GM19452 (cell line): ENCODE data around the gene ZSWIM6.

Source experiments
- ATAC-seq: cut with Tn5 transposase; IDR thresholded peaks from one replicate; pipeline ENCODE4 v1.9.1; 2021; ENCODE audit not compliant: unreplicated experiment

Gene ZSWIM6

GRCh38 chr5:61306531-61307131, 25.4 kb upstream of the ZSWIM6 start:
- ATAC-seq = no peak

DNA sequence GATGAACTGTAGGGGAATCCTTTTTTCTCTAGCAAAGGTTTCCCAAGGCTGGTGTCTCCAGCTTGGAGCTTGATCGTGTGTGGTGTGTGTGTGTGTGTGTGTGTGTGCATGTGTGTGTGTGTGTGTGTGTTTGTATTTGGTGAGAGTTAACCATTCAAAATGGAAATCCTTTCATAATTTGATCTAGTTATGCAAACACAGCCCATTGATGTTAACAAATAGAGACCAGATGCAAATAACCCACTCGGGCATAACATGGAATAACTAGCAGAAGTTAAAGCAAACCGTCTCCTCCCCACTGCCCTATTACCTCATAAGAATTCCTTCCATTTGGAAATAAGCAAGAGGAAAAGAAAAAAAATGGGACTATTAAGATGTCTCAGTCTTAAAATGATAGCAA, 24.9 kb upstream of the ZSWIM6 start:
- ATAC-seq = no peak

DNA sequence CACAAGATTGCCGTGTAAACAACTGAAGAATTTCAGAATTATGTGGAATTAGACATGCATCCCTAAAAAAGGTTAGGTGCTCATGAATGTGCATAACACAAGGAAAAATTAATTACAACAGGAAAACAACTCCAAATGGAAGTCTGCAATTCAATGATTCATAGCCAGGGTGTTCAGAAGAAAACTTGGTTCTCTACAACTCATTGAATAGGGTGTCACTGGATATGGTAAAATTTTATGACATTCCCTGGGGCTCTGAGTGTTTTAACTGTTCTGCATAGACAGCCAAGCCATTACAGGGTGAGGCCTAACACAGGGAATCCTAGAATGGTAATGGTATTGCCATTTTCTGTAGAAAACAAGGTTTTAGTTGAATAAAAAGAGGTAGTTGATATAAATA, 24.4 kb upstream of the ZSWIM6 start:
- no peak for ATAC-seq

DNA sequence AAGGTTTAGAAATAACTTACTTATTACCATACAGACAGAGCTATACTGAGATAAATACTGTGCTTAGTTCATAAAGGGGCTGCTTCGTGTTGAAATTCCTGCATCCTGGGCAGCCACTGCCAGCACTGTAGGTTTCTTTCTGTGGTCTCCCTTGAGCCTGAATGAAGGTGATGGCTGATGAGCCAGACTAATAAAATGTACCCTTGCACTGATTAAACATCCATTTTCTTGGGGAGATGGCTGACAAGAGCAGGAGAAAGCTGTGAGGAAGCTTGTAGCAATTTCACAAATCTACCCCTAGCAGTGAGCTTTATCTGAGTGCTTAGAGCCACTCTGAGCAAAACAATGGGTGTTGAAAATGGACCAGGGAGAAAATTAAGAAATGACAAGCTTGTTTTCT, 23.3 kb upstream of the ZSWIM6 start:
- ATAC-seq = no peak

DNA sequence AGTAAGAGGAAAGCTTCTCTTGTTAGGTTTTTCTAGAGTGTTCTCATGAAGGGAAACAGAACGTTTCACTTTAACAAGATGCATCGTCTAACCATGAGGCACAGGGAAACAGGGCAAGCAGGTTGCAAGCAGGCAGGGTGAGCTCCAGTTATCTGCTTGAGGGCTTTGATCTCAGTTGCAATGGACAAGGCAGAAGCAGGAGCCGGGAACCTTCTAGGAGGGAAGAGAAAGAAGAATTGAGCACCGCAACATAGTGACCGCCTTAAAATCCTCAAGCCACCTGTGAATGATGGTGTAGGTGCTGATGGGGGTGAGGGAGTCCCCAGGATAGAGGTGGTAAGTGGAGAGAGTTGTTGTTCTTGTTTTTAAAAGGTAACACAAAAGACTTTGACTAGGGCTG, 22.9 kb upstream of the ZSWIM6 start:
- ATAC-seq = no peak

DNA sequence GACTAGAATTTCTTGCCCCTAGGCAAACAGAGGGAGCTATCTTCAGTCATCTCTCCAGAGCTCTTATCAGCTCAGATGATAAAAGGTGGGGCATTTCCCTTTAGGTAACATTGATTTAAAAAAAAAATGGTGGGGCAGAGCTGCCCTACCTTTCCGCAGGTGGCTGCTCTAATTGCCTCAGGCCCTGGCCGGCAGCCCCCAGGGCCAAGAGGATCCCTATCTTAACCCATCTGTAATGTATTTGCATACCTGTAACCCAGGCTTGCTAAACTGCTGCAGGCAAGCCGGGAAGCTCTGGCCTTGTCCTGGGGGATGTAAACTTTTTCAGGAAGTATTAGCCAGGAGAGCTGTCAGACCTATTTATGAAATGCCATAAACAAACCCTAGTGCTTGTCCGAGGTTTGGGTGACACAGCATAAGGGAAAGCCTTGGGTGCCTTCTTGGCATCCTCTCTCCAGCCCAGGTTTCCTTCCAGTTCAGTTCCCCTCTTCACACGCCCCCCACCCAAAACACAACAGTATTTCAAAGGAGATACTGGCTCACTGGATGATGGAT, 20.9 kb upstream of the ZSWIM6 start:
- no peak for ATAC-seq

- ATAC-seq = no peak
Observed at GRCh38 chr5:61311836-61312808, 19.9 kb upstream of the ZSWIM6 start.

- ATAC-seq = no peak
Observed at GRCh38 chr5:61313960-61314681, 17.9 kb upstream of the ZSWIM6 start.

DNA sequence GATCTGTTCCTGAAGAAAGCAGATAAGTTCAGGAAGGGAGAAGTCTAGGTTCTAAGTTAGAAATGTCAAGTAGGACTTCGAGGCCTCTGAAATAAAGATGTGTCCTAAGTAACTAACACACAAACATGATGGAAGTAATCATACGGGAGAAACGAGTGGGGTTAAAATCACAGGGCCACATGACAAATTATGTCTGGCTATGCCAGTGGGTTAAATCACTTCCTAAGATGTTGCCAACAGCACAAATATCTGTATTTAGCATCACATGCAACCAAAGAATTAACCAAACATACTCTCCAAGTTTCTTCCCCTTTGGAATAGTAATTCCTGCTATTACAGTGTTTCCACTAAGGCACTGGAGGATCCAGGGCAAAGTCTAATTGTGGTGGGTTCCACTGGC, 13.7 kb upstream of the ZSWIM6 start:
- no peak for ATAC-seq

DNA sequence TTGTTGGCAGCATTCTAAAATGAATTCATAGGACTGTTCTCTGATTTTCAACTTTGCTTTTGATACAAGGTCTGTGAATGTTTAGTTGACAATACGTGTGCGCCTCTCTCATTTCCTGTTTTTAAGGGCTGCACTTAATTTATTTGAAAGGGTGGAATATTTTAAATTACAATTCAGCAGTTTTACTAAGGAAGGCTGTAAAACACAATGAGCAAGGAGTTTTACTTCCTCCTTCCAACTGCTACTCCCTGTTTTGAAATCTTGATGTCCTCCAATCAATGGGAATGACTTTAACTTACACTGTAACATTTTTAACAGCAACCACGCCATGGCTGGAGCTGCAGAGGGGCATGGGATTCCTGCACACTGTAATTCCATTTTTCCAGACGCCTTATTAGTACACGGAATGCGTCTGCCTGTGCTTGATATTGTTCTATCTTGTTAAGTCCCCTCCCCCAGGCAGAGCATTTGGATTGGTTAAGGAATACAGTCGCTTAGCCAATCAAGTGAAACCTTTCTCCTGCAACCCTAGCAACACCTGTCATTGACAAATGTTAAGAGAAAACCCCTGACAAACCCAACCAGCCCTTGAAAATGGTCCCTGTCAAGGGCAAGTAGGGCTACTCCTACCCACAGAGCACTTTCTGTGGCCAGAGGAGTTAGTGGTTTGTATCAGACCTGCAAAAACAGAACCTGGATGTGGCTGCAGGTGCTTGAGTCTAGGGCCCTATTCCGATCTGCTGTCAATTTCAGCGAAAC, 12.5 kb upstream of the ZSWIM6 start:
- ATAC-seq = peak; percentile 98

- ATAC-seq = no peak
Observed at GRCh38 chr5:61320860-61321259, 11.2 kb upstream of the ZSWIM6 start.

DNA sequence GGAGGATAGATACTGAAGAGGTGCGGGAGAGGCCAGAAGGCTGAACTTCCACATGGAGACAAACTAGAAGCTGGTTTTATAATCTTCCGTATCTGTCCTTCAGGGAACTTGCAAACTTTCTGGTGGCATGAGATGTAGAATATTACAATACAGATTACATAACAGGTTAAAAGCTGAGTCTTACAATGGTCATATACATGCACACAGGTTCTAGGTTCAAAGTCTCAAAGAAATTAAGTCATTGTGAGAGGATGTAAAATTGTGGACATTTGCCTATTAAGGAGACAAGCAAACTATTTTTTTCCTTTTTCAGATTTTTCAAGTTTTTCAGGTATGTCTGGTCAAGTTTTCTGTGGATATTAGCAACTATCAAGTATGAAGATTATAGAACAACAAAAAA, 10.4 kb upstream of the ZSWIM6 start:
- ATAC-seq = no peak

DNA sequence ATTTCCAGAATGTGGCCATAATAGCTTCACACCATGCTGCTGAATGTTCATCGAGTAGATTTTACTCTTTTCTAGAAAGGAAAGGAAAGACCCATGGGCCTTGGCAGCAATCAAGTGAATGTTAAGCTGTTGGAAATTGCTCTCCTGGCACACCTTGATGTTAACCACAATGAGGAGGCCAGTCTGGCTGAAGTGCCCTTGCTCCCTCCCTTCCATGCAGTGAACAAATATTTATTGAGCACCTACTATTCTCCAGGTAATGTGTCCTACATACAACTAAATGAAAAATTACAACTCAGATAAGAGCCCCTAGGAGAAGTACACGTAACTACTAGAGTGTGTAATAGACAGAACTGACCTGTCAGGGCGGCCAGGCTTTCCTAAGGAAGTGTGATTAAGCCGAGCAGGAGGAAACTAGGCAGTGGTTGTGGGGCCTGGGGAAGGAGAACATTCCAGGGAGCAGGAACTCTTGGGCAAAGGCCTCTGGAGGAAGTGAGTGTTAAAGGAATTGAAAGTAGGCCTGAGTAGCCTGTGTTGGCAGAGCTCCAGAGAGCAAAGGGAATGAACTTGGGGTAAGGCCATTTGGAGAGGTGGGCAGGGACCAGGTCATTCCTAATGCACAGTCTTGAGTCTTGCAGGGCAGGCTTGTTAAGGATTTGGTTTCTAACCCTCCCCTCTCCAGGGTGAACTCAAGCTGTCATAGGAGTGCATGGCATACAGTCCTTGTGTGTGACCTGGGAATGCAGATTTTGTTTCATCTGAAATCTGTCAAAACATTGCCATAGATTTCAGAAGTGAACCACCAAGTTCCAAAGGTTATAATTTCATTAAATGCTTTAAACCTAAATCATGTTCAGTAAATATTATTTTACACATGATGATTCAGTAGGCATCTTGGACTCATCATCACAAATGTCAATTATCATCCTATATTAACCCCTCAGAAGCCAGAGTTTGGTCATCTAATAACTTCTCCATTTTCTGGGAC, 9.0 kb upstream of the ZSWIM6 start:
- no peak for ATAC-seq

DNA sequence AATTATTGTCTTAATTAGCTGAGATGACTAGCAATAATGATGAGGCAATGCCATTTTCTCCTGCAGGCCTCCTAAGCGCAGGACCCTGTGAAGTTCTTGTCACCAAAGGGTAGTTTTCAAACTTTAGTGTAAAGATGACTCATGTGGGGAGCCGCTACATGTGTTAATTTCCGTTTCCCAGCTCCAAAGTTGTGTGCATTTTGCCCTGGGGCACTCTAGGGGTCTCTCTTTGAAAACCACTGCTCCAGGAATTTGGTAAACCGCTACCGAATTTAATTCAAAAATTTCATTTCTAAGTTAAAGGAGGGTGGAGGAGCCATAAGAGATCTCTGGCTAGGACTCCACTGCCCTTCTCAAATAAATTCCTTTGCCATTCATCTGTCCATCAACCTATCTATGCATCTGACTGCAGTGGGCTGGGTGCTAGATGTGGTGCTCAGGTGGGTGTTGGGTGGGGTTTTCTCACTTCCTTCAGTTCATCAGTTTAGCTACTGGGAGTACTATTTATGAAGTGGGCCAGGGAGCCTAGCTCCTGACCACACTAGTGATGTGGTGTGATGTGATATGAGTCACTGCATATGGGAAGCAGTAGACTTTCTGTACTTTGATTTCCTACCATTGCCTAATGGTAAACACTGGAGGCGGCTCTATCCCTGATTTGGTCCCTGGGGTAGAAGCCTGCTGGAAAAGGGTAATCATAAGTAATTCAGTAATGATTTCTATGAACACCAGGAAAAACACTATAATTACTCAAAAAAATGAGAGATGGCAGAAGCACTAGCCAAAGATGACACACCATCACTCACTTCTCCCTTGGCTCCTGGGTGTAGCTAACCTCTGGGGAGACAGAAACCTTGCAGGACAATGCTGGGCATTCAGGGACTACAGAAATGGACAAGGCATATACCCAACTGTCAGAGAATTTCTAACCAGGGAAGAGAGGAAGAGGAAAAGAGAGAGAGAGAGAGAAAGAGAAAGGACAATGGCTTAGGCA, 4.0 kb upstream of the ZSWIM6 start:
- ATAC-seq = peak; percentile 37

DNA sequence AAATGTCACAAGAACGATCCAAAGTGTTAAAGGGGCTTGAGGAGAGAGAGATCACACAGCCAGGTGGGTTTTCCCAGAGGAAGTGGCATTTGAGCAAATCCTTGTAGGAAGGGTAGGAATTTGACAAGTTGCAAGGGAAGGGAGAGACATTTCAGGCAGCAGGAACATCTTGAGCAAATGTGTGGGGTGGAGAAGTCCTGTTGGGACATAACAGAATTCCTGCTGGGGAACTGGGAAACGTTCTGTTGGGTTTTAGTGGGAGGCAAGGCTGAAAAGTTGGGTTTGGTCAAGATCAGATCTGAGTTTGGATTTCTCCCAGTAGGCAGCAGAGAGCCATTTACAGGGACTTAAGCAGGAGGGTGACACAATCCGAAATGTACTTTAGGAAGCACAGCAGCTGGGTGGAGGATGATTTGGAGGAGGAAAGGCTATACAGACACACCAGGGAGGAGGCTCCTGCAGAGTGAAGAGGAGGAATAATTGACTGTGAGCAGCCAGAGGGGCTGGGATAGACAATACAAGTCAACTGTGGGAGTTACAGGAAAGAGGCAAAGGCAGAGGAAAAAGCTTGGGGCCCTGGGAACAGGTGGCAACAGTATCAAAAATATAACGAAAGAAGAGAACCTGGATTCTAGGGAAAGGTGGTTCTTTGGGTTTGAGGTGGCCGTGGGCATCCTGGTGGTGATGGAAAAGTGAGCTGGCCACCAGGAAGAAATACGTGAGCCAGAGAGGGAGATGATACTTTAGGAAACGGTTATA, 3.1 kb upstream of the ZSWIM6 start:
- ATAC-seq = no peak

GRCh38 chr5:61329550-61330128, 2.4 kb upstream of the ZSWIM6 start:
- ATAC-seq = no peak

GRCh38 chr5:61330341-61330844, 1.7 kb upstream of the ZSWIM6 start:
- ATAC-seq = no peak
